GM18520 (cell line): Measurements from ENCODE around the gene FOXF1.

Experiments used
- ATAC-seq: cut with Tn5 transposase; IDR thresholded peaks from one replicate; pipeline ENCODE4 v1.9.1; 2021; ENCODE audit not compliant: unreplicated experiment

The FOXF1 gene

DNA sequence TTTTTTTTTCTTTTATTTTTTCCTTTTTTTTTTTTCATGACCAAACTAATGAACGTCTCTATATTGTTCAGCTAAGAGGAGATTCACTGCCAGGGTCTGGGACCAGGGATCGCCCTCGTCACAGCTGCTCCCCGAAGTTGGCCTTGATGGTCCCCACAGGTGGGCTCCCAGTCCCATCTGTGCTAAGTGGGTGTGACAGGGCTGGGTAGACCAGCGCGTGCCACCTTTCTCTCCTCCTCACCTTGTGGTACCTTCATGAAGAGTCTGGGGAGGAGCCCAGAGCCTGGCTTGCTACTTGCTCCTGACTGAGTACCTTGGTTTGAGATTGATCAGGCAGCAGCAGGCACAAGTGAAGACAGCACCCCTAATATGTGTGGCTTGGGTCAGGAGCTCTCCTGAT lies 6.5 kb upstream of the FOXF1 start:
- no peak for ATAC-seq

DNA sequence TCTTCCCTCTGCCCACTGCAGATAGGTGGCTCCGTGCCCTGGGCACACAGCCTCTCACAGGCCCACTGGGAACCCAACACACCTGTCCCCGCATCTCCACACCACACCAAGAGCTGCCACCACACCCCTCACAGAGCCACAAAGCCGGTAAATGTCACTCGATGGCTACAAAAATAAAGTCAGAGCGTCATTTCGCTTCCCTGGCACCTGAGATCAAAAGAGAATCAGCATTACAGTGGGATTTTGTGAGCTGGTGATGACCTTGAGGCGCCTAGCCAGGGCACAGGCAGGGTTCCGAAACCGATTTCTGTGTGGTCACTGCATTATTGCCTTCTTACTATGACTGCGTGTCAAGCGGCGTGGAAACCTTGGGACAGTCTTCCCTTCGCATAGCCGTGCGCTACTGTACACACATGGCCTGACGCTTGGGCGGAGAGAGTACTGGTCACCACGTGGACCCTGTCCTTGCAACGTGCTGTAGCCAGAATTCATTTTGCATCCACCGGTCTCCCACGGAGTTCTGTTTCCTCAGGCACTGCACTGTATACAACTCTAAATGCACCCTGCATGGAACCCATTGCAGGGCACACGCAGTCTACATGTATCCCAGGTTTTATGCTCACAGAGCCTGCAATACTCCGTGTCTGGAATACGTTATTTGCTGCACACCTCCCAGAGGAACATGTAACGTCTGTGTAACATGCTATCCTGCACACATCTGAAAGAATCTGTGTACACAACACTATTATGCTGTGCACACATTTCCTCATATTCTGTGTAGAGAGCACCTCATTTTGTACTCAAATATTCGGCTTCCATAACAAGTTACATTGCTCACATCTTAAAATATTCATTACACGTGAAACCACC lies 5.8 kb upstream of the FOXF1 start:
- no peak for ATAC-seq

DNA sequence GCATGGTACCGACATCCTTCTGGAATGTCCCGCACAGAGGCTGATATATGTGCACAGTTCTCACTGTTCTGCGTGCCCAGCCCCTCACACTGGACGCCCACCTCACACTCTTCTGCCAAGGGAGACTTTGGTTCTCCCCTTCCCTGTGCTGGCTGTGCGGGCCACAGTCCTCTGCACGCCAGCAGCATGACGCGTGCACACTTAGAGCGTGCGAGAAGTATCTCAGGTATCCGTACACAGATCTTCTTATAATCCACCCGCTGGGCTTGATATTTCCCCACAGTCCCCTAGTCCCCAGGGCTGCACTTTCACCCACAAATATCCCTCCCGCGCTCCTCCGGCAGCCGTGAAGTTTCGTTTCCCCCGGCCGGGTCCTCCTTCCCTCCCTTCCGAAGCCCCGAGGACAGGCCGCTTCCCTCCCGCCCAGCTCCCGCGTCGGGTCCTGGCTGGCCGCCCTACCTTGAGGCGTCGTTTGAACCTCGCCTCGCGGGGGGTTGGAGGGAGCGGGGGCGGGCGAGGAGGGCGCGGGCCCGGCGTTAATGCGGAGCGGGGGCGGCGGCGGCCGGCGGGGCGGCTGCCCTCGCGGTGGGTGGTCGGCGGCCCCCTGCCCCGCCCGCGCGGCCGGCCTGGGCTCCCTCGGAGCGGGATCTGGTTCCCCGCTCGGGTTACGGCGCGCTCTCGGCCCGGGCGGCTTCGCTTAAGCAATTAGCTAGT lies 5.0 kb upstream of the FOXF1 start:
- ATAC-seq: no peak

- ATAC-seq: no peak
Observed at GRCh38 chr16:86505899-86506864, 4.1 kb upstream of the FOXF1 start.

- ATAC-seq: no peak
Observed at GRCh38 chr16:86507173-86508027, 2.9 kb upstream of the FOXF1 start.

- no peak for ATAC-seq
Observed at GRCh38 chr16:86508028-86508946, 2.0 kb upstream of the FOXF1 start.

- ATAC-seq: no peak
Observed at GRCh38 chr16:86508947-86509758, 1.2 kb upstream of the FOXF1 start.

DNA sequence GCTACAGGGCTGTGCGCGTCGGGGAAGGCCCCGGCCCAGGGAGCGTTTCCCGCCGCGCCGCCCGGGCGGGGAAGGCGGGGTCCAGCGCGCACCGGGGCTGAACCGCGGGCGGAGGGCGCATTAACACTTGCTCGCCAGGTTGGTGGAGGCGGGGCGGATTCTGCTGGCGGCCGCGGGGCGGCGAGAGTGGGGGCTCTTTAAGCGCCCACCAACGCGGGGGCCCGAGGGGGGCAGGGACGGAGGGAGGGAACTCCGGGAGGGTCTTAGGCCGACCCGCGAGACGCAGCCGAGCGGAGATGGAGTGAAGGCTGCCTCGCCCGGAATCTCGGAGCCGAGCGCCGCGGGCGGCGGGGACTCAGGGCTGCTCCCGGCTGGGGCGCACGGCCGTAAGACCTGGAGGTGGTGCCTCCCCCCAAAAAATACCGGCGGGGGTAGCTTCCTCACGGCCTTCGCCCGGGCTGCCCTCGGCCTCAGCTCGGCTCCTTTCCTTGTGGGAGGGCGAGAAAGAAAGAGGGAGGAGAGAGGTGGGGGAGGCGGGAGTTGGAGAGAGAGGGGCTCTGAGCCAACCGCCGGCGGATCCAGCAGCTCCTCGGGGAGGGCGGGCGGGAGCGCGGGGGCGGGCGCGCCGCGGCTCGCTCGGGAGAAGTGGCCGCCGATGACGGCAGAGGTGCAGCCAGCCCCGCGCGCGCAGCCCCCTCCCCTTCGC lies 415 bp upstream of the FOXF1 start:
- no peak for ATAC-seq

DNA sequence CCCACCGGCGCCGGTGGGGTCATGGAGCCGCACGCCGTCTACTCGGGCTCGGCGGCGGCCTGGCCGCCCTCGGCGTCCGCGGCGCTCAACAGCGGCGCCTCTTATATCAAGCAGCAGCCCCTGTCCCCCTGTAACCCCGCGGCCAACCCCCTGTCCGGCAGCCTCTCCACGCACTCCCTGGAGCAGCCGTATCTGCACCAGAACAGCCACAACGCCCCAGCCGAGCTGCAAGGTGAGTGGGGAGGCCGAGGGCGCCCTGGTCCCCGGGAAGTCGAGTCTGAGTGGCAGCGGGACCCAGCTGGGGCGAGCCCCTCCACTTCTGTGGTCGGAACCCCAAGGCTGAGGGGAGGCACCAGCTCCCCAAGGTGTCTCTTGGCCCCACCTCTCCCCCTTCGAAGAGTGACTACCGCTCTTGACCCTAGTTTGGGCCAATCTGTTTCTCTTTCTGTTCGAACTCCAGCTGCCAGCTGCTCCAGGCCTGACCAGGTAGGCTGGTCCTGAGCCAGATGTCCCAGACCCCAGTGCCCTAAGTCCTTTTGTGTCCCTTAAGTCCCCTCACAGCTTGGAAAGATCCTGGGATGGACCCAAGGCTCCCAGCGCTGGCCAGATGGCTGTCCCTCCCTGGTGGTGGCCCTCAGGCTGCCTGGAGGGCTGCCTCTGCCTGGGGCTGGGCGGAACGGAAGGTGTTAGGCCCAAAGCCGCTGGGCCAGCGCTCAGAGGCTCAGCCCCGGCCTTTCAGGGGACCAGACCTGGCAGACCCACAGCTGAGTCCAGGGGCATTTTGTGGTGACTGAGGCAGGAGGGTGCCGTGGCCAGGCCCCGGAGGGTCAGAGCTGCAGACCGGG lies 1.2 kb downstream of the FOXF1 start:
- no peak for ATAC-seq

GRCh38 chr16:86512301-86512859 lies 2.1 kb downstream of the FOXF1 start:
- ATAC-seq: no peak

DNA sequence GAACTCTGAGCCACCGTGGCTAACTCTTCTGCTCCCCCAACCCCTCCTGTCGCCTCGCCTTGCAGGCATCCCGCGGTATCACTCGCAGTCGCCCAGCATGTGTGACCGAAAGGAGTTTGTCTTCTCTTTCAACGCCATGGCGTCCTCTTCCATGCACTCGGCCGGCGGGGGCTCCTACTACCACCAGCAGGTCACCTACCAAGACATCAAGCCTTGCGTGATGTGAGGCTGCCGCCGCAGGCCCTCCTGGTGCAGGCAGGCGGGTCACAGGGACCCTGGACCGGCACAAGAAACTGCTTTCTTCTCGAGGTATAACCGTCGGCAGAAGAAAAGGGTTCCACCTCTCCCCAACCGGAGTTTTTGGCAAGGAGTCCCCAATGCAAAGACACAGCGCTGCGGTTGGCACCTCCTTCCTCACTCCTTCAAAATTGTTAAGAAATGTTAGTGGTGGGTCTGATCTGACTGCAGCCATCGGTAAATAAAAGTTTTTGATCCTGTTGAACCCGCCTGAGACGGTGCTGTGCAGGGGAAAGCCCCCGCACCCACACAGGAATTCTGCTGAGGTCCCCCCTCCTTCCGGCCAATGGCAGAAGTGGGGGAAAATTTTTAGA lies 2.6 kb downstream of the FOXF1 start:
- ATAC-seq: no peak

GRCh38 chr16:86513471-86514277 lies 3.3 kb downstream of the FOXF1 start:
- no peak for ATAC-seq

DNA sequence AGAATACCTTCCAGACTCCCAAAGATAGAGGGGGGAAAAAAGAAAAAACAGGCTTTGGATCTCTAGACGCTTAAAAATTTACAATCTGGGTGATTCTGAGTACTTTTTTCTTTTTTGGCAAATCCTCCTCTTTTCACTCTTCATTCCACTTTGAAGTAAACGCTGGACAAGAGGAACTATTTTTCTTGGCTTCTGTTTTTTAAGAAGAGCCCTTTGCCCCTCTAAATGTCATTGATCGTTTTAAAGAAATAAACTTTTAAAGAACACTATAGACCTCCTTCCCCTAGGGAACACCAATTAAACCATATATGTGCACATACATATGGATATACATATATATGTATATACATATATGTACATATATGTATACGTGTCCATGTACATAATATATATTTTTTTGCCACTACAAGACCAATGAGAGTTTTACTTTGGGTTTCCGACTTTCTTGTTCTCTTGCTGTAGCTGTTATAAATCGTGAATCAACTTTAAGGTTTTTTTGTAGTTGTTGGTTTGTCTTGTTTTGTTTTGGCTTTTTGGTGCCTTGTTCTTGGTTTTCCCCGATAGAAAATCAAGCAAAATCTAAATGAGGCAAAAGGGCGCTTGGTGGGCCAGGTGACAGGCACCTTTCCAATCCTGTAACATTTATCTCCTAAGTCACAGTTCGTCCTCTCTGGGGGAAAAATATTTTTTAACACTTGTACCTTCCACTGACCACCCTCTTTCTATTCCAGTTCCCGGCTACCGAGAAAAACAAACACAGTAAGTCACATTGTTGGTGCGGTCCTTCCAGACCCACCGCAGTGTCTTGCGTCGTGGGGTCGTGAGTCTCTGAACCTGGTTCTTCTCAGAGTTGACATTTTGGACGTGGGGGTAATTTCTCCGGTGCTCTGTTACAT lies 4.4 kb downstream of the FOXF1 start:
- no peak for ATAC-seq

DNA sequence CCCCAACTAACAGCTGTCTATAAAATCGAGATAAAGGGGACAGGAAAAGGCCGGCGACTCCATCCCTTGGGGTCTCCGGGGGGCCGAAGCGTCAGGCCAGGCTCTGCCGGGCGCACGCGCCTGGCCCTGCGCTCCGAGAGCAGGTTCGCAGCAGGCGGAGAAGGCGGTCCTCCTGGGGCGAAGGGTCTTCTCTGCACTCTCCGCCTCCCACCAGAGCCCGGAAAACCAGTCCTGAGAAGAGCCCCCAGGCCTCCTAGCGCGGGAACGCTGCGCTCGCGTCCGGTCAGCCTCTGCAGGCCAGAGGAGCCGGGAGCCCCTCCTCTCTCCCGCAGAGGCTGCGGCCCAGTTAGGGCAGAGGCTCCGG lies 5.1 kb downstream of the FOXF1 start:
- ATAC-seq: no peak
